Measurements from ENCODE around the gene VN1R5. TPM values are rescaled to one million over a fixed set of nuclear protein-coding genes. Genes with fewer than 3 reads are reported as not detected.

The VN1R5 gene
- total RNA-seq, 4 donors from 2014 or later = not detected

DNA sequence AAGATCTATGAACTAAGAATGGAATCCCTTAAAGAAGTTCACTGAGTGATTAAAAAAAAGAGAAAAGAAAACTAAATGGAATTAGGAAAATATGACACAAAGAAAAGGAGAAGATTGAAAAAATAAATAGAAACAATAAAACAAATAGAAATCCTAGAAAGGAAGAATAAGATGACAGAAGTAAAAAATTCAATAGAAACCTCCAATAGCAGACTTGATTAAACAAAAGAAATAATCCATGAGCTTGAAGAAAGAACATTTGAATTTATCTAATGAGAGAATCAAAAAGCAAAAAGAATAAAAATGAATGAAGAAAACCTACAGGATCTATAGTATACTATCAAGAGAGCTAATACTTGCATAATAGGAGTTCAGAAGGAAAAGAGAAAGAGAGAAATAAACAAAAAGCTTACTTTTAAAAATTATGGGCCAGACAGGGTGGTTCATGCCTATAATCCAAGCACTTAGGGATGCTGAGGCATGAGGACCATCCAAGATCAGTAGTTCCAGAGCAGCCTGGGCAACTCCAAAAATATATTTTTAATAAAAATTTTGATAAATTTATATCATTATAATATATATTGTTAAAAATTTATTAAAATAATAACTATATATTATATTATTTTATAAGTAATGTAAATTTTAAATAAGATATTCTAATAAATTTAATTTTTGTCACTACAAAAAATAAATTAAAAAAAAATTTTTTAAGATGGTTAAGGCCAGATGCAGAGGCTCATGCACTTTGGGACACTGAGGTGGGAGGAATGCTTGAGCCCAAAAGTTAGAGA, 9.4 kb upstream of the VN1R5 start:
- TF ChIP-seq CTCF (IDR thresholded peaks at IDR 0.05; ENCODE audit: low read depth) = no peak

DNA sequence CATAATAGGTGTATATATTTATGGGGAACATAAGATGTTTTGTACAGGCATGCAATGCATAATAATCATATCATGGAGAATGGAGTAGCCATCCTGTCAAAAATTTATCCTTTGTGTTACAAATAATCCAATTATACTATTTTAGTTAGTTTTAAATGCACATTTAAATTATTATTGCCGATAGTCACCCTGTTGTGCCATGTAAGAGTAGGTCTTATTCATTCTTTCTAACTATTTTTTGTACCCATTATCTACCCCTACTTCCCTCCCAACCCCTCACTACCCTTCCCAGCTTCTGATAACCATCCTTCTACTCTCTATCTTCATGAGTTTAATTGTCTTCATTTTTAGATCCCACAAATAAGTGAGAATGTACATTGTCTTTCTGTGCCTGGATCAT, 8.3 kb upstream of the VN1R5 start:
- no peak for TF ChIP-seq CTCF (IDR thresholded peaks at IDR 0.05; ENCODE audit: low read depth)

DNA sequence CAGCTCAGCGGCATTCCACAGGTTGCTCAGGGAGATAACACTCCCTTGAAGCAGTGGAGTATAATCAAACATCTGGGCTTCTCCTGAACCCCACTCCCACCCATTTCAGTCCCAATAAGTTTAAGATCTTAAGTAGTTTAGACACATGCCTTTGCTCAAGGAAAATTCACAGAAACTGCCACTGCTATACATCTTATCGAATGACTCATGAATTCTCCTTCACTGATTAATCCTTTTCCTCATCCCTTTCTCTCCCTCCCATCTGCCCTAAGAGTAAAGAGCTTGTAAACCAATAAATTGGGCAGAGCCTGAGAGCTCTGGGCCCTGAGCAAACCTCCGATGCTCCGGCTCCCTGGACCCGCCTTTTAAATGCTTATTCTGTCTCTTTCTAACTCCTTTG, 10.2 kb downstream of the VN1R5 start:
- no peak for TF ChIP-seq CTCF (IDR thresholded peaks at IDR 0.05; ENCODE audit: low read depth)

DNA sequence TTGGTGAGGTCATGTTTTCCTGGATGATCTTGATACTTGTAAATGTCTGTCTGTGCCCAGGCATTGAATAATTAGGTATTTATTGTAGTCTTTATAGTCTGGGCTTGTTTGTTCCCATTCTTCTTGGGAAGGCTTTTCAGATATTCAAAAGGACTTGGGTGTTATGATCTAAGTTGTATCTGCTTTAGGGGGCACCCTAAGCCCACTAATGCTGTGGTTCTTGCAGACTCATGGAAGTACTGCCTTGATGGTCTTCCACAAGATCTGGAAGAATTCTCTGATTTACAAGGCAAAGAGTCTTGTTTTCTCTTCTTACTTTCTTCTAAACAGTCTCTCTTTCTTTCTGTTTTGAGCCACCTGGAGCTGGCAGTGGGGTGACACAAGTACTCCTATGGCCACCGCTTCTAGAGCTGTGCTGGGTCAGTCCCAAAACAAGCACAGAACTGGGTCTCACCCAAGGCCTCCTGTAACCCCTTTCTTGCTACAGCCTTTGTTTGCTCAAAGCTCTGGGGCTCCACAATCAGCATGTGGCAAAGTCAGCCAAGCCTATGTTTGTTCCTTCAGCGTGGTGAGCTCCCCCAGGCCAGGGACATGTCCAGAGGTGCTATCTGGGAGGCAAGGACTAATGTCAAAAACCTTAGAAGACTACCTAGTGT, 12.6 kb downstream of the VN1R5 start:
- TF ChIP-seq CTCF (IDR thresholded peaks at IDR 0.05; ENCODE audit: low read depth) = no peak

DNA sequence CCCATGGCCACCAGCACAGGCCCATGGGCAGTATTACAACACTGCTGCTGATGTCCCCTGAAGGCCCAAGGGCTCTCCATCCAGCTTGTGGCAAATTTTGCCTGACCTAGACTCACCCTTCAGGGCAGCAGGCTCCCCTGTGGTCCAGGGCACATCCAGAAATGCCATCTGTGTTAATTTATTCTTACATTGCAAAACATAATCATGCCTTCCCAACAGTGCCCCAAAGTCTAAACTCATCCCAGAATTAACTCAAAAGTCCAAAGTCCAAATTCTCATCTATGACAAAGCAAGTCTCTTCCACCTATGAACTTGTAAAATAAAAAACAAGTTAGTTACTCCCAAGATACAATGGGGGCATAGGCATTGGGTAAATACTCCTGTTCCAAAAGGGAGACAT, 13.3 kb downstream of the VN1R5 start:
- no peak for TF ChIP-seq CTCF (IDR thresholded peaks at IDR 0.05; ENCODE audit: low read depth)

GRCh38 chr1:247270003-247270402, 14.1 kb downstream of the VN1R5 start:
- TF ChIP-seq CTCF (IDR thresholded peaks at IDR 0.05; ENCODE audit: low read depth) = no peak

- no peak for TF ChIP-seq CTCF (IDR thresholded peaks at IDR 0.05; ENCODE audit: low read depth)
Measured at GRCh38 chr1:247273013-247273412, 17.1 kb downstream of the VN1R5 start.

Data from subcutaneous adipose tissue (tissue), 4 donors.